Gastroesophageal sphincter (tissue), 4 donors: ENCODE measurements around the gene HNRNPA1. TPM values are rescaled to one million over a fixed set of nuclear protein-coding genes. Genes with fewer than 3 reads are reported as not detected.

Experiments used
- ATAC-seq: fragments of 150-250 bp; one replicate; pipeline ENCODE4 v1.9.1; 2016; ENCODE audit warnings: mild to moderate bottlenecking, moderate library complexity
- H3K27ac ChIP-seq, 4 donors: fragments of 200-600 bp; sonication (generic) in 3 of 4; 1 replicate in 3 of 4; 2 replicates in 1 of 4; pipeline ENCODE4 v1.5.1; 2016 to 2019
- H3K27me3 ChIP-seq: fragments of 200-600 bp; sonication (generic); one replicate; pipeline ENCODE4 v1.5.1; 2019
- H3K36me3 ChIP-seq, 2 donors: fragments of 200-600 bp; sonication (generic); one replicate each; pipeline ENCODE4 v1.5.1; 2019; ENCODE audit warnings: control low read depth in 1 of 2
- H3K4me1 ChIP-seq, 3 donors: fragments of 200-600 bp; sonication (generic); 1 replicate in 2 of 3; 2 replicates in 1 of 3; pipeline ENCODE4 v1.5.1; 2016 to 2019; ENCODE audit warnings: control low read depth in 2 of 3
- H3K4me3 ChIP-seq, 2 donors: fragments of 200-600 bp; sonication (generic); one replicate each; pipeline ENCODE4 v1.5.1; 2019; ENCODE audit warnings: mild to moderate bottlenecking in 1 of 2, moderate library complexity in 1 of 2
- H3K9me3 ChIP-seq, 3 donors: fragments of 200-600 bp; sonication (generic); one replicate each; pipeline ENCODE4 v1.5.1; 2017 to 2019; ENCODE audit warnings: control low read depth in 2 of 3
- EP300 ChIP-seq: sonication (generic); formaldehyde crosslinking; IDR thresholded peaks from one replicate; pipeline ENCODE4 v1.6.1; 2017; ENCODE audit warnings: antibody characterized with exemption, mild to moderate bottlenecking
- POLR2A ChIP-seq, 2 donors: fragments of 450-650 bp; IDR thresholded peaks; one replicate each; pipeline ENCODE4 v1.6.1; 2017; ENCODE audit warnings: antibody characterized with exemption in 2 of 2, mild to moderate bottlenecking in 2 of 2, moderate library complexity in 1 of 2
- POLR2AphosphoS5 ChIP-seq: sonication (generic); formaldehyde crosslinking; IDR thresholded peaks from one replicate; pipeline ENCODE4 v1.6.1; 2017; ENCODE audit warnings: antibody characterized with exemption
- WGBS, 2 donors: methylation state at CpG; one replicate each; pipeline ENCODE4 v1.1.5; 2018; ENCODE audit warnings: low coverage in 1 of 2; 5-methylcytosine and 5-hydroxymethylcytosine counted together
- total RNA-seq, 4 donors: library from RNA; depleted of rRNA; stranded (reverse); fragments of >200 nt; gene quantifications; one replicate each; pipeline ENCODE4 v1.1.0, GENCODE V29; 2016
- TF ChIP-seq, protein P1 (sequence below), 4 experiments: fragments of 200-600 bp in 2 of 4; fragments of 450-650 bp in 2 of 4; sonication (generic) in 1 of 4; IDR thresholded peaks; one replicate each; pipeline ENCODE4 v1.5.1; 2017 to 2019; ENCODE audit warnings: antibody characterized with exemption in 4 of 4, mild to moderate bottlenecking in 2 of 4, moderate library complexity in 2 of 4

The HNRNPA1 gene
- total RNA-seq, 4 donors from 2014 or later: 250 to 459 (median 349) TPM

DNA sequence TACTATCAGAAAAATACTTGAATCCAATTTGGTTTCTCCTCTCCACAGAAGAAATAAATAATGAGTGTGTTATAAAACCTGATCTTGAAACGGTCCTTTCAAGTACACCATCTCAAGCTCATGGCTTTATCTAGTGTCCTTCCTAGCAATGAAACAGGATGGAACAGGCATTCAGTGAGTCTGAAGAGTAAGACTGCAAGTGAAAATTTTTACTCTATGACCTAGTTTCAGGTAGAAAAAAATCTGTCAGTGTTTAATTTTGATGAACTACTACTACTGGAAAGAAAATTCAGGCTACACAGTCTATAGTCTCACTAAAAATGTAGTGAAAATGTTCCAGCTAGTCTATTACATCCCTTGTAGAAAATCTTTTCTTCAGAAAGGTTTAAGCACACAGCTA is 8.3 kb upstream of the HNRNPA1 start:
- 59 to 86% methylated on average over 1 of the region's 1 CpG for WGBS, 2 donors
- ATAC-seq: no peak
- peaks cover 0 to 39% (median 0%) of the 10 kb centered on the region in 3 donors for H3K4me1 ChIP-seq
- no peaks in the 10 kb centered on the region for H3K9me3 ChIP-seq
- H3K27ac ChIP-seq: peak overlapping the region in 1 of 4 donors; percentile 30
- H3K27me3 ChIP-seq: no peaks in the 10 kb centered on the region
- H3K36me3 ChIP-seq: peaks cover 0 to 15% of the 10 kb centered on the region in 2 donors
- TF ChIP-seq, protein P1, sequence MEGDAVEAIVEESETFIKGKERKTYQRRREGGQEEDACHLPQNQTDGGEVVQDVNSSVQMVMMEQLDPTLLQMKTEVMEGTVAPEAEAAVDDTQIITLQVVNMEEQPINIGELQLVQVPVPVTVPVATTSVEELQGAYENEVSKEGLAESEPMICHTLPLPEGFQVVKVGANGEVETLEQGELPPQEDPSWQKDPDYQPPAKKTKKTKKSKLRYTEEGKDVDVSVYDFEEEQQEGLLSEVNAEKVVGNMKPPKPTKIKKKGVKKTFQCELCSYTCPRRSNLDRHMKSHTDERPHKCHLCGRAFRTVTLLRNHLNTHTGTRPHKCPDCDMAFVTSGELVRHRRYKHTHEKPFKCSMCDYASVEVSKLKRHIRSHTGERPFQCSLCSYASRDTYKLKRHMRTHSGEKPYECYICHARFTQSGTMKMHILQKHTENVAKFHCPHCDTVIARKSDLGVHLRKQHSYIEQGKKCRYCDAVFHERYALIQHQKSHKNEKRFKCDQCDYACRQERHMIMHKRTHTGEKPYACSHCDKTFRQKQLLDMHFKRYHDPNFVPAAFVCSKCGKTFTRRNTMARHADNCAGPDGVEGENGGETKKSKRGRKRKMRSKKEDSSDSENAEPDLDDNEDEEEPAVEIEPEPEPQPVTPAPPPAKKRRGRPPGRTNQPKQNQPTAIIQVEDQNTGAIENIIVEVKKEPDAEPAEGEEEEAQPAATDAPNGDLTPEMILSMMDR (IDR thresholded peaks at IDR 0.05): no peak
- TF ChIP-seq POLR2AphosphoS5: no peak
- TF ChIP-seq EP300: no peak
- no peak for TF ChIP-seq POLR2A (IDR thresholded peaks at IDR 0.05)
- H3K4me3 ChIP-seq: no peak overlapping the region

DNA sequence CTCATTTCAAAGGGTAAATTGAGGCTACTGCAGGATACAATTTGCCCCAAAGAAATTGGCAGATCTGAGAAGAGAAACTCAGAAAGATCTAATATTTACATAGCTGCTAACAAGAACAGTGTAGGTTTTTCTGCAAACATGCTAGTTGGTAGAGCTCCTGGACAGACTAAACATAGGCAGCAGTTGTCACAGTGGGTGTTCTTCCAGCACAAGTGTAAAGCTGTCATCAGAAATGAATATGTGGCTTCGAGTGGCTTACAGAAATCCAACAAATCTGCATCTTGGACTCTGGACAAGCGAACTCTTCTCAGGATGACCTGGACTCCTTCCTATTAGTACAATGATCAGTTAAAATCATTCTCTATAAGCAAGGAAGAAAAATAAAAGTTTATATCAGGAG is 6.5 kb upstream of the HNRNPA1 start:
- H3K4me1 ChIP-seq: peaks cover 7 to 56% (median 12%) of the 10 kb centered on the region in 3 donors
- ATAC-seq: no peak
- H3K9me3 ChIP-seq: no peaks in the 10 kb centered on the region
- TF ChIP-seq, protein P1 (IDR thresholded peaks at IDR 0.05): no peak
- no peak for TF ChIP-seq POLR2A (IDR thresholded peaks at IDR 0.05)
- no peak for TF ChIP-seq POLR2AphosphoS5
- no peak for TF ChIP-seq EP300
- H3K27ac ChIP-seq: peak overlapping the region in 1 of 4 donors; percentile 1
- H3K4me3 ChIP-seq: no peak overlapping the region
- H3K36me3 ChIP-seq: peaks cover 0 to 15% of the 10 kb centered on the region in 2 donors
- no peaks in the 10 kb centered on the region for H3K27me3 ChIP-seq
- WGBS, 2 donors: 61 to 70% methylated on average over 2 of the region's 2 CpGs

DNA sequence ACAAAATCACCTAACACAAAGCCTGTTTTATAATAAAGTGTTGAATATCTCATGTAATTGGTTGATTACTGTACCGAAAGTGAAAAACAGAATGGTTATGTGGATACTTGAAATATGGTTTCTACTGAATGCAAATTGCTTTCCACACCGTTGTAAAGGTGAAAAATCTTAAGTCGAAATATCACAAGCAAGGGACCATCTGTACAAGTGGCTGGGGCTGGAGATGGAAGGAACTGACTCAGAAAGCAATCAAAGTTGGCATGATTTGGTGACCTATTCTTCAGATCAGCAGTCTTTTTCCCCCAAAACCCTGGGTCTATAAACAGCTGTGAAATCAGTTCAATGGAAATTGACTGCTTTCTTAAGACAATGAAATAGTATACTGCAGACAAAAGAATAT is 4.2 kb upstream of the HNRNPA1 start:
- no peaks in the 10 kb centered on the region for H3K27me3 ChIP-seq
- WGBS, 2 donors: 87 to 97% methylated on average over 3 of the region's 3 CpGs
- no peaks in the 10 kb centered on the region for H3K9me3 ChIP-seq

DNA sequence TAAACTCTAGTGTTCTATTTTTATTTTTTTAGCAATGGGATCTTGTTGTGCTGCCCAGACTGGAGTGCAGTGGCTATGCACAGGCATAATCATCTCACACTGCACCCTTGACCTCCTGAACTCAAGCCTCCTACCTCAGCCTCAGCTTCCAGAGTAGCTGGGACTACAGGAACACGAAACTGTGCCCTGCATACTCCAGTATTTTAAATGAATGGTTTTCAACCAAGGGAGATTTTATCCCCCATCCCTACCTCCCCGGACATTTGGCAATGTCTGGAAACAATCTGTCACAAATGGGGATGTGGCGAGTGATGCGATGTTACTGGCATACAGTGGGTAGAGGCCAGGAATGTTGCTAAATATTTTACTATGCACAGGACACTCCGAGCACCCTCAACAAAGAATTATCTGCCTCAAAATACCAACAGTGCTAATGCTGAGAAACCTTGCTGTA is 2.7 kb upstream of the HNRNPA1 start:
- TF ChIP-seq POLR2AphosphoS5: no peak
- TF ChIP-seq POLR2A (IDR thresholded peaks at IDR 0.05): no peak
- TF ChIP-seq EP300: no peak
- TF ChIP-seq, protein P1 (IDR thresholded peaks at IDR 0.05): no peak
- WGBS, 2 donors: 19 to 20% methylated on average over 5 of the region's 5 CpGs
- no peak for ATAC-seq
- Histone ChIP-seq H3K27ac (peak overlapping the region in 3 of 4 donors; percentile 86 to 94 (median 92)), H3K9me3 (no peaks in the 10 kb centered on the region), H3K36me3 (peaks cover 6 to 28% of the 10 kb centered on the region in 2 donors), H3K27me3 (no peaks in the 10 kb centered on the region), H3K4me3 (peak overlapping the region in 1 of 2 donors; percentile 63), H3K4me1 (peaks cover 15 to 74% (median 25%) of the 10 kb centered on the region in 3 donors)

More for the DNA sequence above, 4.2 kb upstream of the HNRNPA1 start:
- Histone ChIP-seq H3K4me1 (peaks cover 7 to 59% (median 12%) of the 10 kb centered on the region in 3 donors), H3K4me3 (no peak overlapping the region), H3K27ac (peak overlapping the region in 1 of 4 donors; percentile 86), H3K36me3 (peaks cover 0 to 16% of the 10 kb centered on the region in 2 donors)
- no peak for ATAC-seq
- TF ChIP-seq POLR2AphosphoS5: no peak
- TF ChIP-seq, protein P1 (IDR thresholded peaks at IDR 0.05): no peak
- TF ChIP-seq POLR2A (IDR thresholded peaks at IDR 0.05): no peak
- TF ChIP-seq EP300: no peak

DNA sequence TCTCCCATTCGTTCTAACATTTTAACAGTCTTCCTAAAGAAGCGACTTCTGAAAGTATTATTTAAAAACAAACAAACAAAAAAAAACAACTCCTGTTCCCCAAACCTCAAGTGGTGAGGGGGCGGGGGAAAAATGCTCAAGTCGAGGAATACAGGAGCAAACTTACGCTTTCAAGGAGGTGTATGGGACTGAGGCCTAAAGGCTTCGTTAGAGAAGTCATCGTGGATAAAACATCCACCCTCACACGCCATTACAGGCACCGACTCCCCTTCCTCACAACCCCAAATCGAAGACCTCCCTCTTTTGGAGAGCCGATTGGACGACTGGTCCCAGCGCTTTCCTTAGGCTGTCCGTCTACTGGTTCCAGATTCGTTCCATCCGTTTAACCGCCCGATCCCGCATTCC is 1.3 kb upstream of the HNRNPA1 start:
- H3K27me3 ChIP-seq: no peaks in the 10 kb centered on the region

More for the DNA sequence above, 1.3 kb upstream of the HNRNPA1 start:
- Histone ChIP-seq H3K36me3 (peaks cover 18 to 29% of the 10 kb centered on the region in 2 donors), H3K4me3 (peak overlapping the region; percentile 47 to 63), H3K4me1 (peaks cover 26 to 75% (median 39%) of the 10 kb centered on the region in 3 donors), H3K9me3 (no peaks in the 10 kb centered on the region), H3K27ac (peak overlapping the region; percentile 86 to 96 (median 93))
- ATAC-seq: no peak
- WGBS, 2 donors: 0 to 1% methylated on average over 10 to 17 of the region's 19 CpGs
- TF ChIP-seq POLR2AphosphoS5: no peak
- peak in 1 of 2 donors; percentile 56 for TF ChIP-seq POLR2A (IDR thresholded peaks at IDR 0.05)
